ENCODE data around the gene PDLIM4.

Gene PDLIM4

DNA sequence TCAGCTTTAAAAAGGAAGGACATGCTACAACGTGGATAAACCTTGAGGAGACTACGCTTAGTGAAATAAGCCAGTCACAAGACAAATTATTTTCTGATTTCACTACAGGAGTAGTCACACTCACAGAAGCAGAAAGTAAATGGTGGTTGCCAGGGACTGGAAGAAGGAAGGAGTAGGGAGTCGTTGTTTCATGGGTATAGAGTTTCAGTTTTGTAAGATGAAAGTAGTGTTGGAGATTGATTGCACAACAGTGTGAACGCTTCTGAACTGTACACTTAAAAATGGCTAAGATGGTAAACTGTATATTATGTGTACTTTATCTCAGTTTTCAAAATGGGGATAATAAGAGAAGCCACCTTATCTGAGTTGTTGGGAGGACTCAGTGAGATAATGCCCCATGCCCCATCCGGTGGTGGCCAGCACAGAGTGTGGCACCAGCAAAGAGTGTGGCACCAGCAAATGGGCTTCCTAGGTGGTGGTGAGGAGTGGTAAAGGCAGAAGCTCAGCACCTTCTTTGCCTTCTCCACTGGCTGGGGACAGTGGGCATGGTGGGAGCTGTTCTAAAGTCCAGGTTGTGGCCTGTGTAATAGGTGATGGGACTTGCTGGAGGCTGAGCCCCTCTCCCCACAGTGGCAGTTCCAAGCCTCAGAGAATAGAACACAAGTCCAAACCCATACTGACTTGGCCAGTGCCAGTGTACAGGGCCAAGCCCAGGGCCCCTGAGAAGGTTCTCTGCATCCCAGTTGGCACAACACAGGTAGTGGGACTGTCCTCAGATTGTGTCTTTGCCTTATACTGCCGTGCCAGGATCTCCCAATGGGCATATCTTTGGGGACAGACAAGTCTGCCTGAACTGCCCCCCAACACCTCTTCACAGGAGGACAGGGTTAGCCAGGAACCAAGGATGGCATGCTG lies 41.1 kb downstream of the PDLIM4 start:
- H3K27ac ChIP-seq (replicated peaks), result peak overlapping the region; percentile 71
- no peaks in the 10 kb centered on the region for H3K27me3 ChIP-seq (ENCODE audit: insufficient read depth, poor library complexity, severe bottlenecking)
- peak; percentile 20 to 47 for DNase-seq (ENCODE audit: low read depth in 1 of 2, low spot score in 1 of 2)
- TF ChIP-seq POLR2AphosphoS5 (IDR thresholded peaks at IDR 0.05; ENCODE audit: low read depth), result no peak
- TF ChIP-seq, protein P1, sequence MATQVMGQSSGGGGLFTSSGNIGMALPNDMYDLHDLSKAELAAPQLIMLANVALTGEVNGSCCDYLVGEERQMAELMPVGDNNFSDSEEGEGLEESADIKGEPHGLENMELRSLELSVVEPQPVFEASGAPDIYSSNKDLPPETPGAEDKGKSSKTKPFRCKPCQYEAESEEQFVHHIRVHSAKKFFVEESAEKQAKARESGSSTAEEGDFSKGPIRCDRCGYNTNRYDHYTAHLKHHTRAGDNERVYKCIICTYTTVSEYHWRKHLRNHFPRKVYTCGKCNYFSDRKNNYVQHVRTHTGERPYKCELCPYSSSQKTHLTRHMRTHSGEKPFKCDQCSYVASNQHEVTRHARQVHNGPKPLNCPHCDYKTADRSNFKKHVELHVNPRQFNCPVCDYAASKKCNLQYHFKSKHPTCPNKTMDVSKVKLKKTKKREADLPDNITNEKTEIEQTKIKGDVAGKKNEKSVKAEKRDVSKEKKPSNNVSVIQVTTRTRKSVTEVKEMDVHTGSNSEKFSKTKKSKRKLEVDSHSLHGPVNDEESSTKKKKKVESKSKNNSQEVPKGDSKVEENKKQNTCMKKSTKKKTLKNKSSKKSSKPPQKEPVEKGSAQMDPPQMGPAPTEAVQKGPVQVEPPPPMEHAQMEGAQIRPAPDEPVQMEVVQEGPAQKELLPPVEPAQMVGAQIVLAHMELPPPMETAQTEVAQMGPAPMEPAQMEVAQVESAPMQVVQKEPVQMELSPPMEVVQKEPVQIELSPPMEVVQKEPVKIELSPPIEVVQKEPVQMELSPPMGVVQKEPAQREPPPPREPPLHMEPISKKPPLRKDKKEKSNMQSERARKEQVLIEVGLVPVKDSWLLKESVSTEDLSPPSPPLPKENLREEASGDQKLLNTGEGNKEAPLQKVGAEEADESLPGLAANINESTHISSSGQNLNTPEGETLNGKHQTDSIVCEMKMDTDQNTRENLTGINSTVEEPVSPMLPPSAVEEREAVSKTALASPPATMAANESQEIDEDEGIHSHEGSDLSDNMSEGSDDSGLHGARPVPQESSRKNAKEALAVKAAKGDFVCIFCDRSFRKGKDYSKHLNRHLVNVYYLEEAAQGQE (IDR thresholded peaks at IDR 0.05; ENCODE audit: insufficient replicate concordance, low read depth), result no peak
- no peak for TF ChIP-seq SPI1 (IDR thresholded peaks at IDR 0.05; ENCODE audit: borderline replicate concordance, low read depth)
- TF ChIP-seq, protein P2, sequence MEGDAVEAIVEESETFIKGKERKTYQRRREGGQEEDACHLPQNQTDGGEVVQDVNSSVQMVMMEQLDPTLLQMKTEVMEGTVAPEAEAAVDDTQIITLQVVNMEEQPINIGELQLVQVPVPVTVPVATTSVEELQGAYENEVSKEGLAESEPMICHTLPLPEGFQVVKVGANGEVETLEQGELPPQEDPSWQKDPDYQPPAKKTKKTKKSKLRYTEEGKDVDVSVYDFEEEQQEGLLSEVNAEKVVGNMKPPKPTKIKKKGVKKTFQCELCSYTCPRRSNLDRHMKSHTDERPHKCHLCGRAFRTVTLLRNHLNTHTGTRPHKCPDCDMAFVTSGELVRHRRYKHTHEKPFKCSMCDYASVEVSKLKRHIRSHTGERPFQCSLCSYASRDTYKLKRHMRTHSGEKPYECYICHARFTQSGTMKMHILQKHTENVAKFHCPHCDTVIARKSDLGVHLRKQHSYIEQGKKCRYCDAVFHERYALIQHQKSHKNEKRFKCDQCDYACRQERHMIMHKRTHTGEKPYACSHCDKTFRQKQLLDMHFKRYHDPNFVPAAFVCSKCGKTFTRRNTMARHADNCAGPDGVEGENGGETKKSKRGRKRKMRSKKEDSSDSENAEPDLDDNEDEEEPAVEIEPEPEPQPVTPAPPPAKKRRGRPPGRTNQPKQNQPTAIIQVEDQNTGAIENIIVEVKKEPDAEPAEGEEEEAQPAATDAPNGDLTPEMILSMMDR (IDR thresholded peaks at IDR 0.05; ENCODE audit: insufficient read depth, low read length), result no peak
- TF ChIP-seq GABPA (IDR thresholded peaks at IDR 0.05; ENCODE audit: low read depth), result no peak
- H3K4me3 ChIP-seq (replicated peaks; ENCODE audit: insufficient read depth, low read length), result peak overlapping the region; percentile 73

DNA sequence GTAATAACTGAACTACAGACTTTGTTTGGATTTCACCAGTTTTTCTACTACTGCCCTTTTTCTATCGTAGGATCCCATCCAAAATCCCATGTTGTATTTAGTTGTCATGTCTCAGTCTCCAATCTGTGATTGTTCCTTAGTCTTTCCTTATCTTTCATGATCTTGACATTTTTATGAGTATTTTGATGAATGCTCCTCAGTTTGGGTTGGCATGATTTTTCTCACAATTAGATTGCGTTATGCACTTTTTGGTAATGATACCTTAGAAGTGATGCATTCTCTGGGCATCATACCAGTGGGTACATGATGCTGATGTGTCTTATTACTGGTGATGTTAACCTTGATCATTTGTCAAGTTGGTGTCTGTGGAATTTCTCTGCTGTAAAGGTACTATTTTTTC lies 42.4 kb downstream of the PDLIM4 start:
- no peak for DNase-seq (ENCODE audit: low read depth in 1 of 2, low spot score in 1 of 2)
- TF ChIP-seq, protein P2 (IDR thresholded peaks at IDR 0.05; ENCODE audit: insufficient read depth, low read length), result no peak
- TF ChIP-seq GABPA (IDR thresholded peaks at IDR 0.05; ENCODE audit: low read depth) (no peak), POLR2AphosphoS5 (IDR thresholded peaks at IDR 0.05; ENCODE audit: low read depth) (no peak), SPI1 (IDR thresholded peaks at IDR 0.05; ENCODE audit: borderline replicate concordance, low read depth) (no peak)
- TF ChIP-seq, protein P1 (IDR thresholded peaks at IDR 0.05; ENCODE audit: insufficient replicate concordance, low read depth), result no peak
- H3K27ac ChIP-seq (replicated peaks), result no peak overlapping the region
- no peak overlapping the region for H3K4me3 ChIP-seq (replicated peaks; ENCODE audit: insufficient read depth, low read length)
- H3K27me3 ChIP-seq (ENCODE audit: insufficient read depth, poor library complexity, severe bottlenecking), result no peaks in the 10 kb centered on the region

DNA sequence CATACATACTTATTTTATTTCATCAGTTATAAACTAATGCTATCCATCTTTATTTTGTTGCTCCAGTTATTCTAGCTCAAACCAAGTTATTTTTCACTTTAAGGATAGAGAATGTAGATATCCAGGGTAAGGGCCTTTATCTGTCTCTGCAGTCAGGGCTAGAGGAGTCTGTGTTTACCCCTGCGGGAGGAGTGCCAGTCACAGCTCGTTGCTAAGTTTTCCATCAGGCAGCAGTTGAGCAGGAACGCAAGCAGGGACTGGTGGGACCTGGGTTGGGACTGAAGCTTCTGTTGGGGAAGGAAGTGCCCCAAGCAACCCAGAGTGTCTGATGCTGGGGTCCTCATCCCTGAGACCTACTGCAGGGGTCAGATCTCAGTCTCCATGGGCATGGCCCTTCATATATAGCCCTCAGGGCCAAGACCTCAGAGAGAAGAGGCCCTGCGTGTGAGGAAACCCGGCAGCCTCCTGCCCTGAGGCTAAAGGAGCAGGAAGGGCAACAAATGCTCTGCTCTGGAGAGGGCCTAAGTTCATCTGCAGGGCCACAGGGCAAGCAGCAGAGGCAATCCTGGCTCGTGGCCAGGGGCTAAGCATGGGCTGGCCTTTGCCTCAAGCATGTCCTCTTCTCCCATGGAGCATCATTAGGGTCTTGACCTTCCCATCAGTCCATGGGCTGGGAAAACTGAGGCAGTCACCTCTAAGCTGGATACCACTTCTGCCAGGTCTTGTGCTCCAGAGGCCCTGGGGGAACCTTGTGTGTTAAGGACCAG lies 43.3 kb downstream of the PDLIM4 start:
- 0 out of 2 replicates have a peak overlapping the region, but pooled peaks have one; percentile 9 for H3K27ac ChIP-seq (replicated peaks)
- TF ChIP-seq GABPA (IDR thresholded peaks at IDR 0.05; ENCODE audit: low read depth) (no peak), SPI1 (IDR thresholded peaks at IDR 0.05; ENCODE audit: borderline replicate concordance, low read depth) (no peak)
- H3K27me3 ChIP-seq (ENCODE audit: insufficient read depth, poor library complexity, severe bottlenecking), result no peaks in the 10 kb centered on the region
- no peak overlapping the region for H3K4me3 ChIP-seq (replicated peaks; ENCODE audit: insufficient read depth, low read length)
- no peak for DNase-seq (ENCODE audit: low read depth in 1 of 2, low spot score in 1 of 2)
